Measurements from ENCODE around the gene MAGI1.
A peak's percentile ranks its signal among the peaks of the same experiment; 100 is the strongest.

MAGI1 gene

DNA sequence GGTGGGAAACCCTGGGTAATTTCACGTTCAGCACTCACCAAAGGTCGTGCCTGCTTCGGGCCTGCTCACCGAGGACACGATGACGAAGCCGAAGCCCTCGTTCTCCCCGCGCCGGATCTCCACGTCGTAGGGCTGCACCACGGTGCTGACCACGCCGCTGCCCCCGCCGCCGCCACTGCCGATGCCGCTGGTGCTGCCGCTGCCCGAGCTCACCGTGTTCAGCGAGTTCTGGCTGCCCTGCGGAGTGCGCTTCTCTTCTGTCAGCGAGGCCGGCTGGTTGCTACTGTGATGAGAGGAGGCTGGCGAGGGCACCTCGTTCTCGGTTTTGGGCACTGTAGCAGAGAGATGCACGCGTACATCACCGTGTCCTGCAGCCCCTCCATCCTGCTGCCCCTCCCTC is 659.5 kb downstream of the MAGI1 start:
- no peak for DNase-seq

DNA sequence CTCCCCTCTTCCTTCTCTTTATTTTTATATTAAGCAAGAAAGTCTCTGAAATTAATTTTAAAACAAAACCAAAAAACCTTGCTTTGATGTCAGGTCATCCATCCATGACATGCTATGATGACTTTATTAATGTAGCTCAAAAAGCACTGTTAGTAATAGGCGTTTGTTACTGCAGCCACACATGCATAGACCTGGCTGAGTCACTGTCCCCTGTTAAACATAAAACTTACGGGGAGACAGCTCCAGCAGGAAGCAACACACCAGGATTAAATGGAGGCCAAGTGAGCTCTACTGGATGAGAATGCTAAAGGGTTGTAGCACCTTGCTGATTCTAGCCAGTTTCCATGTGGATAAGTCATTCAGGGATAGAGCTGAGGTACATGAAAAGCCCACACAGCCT is 661.1 kb downstream of the MAGI1 start:
- DNase-seq = no peak

DNA sequence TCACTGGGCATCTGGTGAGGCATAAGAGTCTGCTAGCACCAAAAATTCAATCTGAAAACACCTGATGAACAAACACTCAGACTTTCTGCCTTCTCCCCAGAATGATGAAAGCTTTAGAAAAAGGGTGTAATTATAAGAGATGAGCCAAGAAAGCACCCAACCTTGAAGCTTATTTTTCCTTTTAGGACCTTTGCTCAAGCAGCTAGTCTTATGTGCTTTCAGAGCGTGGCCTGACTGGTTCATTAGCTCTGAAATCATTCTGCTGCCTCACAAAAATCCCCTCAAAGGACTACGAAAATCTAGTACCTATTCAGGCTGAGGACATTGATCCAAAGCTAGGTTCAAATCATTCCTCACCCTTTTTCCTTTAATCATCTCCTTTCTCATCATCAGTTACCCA is 662.3 kb downstream of the MAGI1 start:
- no peak for DNase-seq

DNA sequence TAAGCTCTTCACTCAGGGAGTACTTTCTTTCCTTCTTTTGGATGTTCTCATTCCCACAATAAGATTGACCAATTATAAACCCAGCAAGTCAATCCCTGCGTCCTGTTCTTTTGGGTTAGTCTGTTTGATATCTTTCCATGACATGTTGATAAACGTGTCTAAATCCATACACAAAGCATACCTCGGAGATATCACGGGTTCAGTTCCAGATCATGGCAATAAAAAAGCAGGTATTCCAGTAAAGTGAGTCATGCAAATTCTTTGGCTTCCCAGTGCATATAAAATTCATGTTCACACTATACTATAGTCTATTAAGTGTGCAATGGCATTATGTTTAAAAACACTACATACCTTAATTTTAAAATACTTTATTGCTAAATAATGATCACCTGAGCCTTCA is 667.7 kb downstream of the MAGI1 start:
- no peak for DNase-seq

DNA sequence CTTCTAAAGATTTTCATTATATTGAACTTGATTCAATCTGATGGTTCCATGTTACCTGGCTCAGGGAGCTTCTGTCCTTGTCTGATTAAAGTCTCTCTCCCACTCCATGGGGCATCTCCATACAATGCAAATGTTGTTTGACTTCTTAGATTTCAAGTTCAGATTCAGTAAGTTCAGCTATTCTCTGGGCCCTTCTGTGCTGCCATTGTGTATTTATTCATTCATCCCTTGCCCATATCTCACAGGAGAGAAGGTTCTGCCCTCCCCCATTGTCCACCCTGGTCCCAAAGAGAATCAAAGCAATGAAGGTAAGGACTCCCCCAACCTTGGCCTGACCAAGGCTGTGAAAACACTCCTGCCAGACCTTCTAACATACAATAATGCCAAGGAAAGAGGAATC is 669.9 kb downstream of the MAGI1 start:
- no peak for DNase-seq

DNA sequence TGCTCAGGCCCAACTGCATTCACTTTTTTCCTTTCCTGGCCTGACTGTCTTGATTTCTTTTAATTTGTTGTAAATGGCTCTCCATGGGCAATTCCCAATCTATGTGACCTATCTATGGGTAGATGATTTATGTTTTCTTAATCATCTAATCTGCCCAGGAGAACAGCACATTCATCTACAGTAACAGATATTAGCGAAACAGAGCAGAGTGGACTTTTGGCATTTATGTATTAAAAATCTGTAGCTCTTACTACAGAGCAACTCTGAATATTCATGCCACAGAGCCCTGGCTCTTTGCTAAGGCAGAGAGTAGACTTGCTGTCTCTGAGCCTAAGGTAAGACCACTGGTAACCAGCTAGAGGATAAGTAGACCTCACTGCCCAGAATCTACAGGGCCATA is 676.0 kb downstream of the MAGI1 start:
- no peak for DNase-seq

DNA sequence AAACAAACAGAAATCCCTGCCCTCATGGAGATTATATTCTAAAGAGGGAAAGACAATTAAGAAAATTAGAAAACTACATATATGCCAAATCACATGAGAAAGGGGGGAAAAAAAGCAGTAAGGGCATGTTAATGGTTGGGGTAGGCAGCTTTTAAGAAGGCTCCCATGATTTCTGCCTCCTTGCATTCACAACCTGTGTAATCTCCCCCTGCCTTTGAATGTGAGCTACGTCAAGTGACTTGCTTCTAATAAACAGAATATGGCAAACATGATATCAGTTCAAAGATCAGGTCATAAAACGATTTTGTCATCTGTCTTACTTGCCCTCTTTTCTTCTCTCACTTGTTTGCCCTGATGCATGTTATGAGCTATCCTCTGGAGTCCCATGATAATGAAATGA is 677.3 kb downstream of the MAGI1 start:
- DNase-seq = no peak

DNA sequence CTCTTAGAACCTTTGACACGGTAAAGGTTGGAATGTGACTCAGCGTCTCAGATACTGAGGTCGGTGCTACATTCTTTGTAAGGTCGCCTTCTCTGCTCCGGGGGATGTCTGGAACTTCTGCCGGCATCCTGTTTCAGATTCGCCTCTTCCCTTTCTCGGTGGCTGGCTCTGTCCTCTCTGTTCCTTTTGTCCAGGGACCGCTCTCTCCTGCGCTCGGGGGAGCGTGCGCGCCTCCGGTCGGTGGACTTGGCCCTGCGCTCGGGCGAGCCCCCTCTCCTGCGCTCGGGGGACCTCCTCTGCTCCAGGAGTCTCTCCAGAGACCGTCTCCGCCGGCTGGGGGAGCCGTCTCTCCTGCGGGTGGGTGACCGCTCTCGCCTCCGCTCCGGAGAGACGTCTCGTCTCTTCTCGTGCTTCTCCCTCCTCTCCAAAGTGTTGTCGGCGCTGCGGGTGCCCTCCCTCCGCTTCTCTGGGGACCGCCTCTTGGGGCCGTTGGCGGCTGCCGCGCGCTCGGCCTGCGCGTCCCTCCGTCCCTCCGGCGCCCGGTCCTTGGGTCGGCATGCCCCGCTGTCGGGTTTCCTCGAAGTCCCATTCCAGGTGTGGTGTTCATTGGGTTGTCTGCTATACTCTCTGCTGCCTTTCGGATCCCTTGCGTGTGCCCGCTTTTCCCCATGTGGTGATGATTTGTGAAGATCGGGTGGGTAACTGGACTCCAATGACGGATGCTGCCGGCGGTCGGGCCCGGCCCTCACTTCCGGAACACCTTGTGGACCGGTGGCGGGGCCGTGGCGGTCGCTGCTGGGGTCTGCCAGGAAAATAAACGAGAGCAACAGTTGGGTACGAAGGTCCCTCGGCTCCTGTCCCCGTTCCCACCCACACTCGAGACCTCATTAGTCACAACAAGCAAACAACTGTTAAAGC is 682.1 kb downstream of the MAGI1 start:
- DNase-seq = no peak

DNA sequence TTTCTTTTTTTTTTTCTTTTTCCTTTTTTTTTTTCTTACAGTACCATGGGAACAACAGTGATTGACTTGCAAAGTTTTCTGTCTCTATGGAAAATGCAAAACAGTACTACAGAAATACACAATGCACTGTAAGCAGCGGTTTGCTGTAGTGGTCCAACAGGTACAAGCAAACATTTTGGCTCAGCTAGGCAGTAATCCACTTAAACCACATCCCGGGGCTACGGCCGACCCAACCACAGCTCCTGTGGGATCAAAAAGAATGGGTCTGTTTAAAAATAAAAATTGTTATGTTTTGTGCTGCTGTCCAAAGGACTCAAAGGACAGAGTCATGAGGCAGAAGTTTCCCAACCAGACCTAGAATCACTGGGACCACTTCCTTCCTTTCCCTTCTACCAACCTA is 683.8 kb downstream of the MAGI1 start:
- DNase-seq = no peak

DNA sequence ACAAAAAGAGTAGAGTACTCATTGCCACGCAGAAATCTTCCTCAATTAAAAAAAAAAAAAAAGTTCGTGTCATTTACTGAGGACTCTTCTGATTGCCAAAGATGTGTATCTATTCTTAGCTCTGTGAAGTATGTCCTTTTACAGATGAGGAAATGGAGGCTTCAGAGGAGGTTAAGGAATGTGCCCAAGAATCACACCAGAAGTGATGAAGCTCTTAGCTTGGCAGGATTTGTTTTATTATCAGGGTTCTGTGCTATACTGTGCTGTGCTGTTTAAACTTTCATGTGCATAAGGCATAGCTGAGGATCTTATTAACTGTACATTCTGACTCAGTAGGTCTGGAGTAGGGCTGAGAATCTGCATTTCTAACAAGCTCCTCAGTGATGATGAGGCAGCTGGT is 685.8 kb downstream of the MAGI1 start:
- DNase-seq = no peak

DNA sequence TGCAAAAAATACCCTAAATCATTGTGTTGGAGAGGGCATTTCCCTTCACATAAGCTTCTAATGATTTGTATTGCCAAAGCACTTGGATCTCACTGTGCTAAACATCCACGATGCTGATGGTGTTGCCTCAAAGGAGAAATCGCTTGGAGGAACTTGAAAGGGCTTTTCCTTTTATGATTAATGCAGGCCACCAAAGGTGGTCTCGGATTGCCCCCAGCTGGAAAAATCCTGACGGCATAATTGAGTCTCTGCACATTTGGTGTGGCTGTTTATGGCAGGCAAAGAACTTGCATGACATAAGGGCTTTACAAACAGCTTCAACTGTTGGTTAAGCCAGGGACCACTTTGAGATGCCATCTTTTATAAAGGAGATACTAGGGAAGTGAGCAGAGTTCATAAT is 687.0 kb downstream of the MAGI1 start:
- DNase-seq = no peak

DNA sequence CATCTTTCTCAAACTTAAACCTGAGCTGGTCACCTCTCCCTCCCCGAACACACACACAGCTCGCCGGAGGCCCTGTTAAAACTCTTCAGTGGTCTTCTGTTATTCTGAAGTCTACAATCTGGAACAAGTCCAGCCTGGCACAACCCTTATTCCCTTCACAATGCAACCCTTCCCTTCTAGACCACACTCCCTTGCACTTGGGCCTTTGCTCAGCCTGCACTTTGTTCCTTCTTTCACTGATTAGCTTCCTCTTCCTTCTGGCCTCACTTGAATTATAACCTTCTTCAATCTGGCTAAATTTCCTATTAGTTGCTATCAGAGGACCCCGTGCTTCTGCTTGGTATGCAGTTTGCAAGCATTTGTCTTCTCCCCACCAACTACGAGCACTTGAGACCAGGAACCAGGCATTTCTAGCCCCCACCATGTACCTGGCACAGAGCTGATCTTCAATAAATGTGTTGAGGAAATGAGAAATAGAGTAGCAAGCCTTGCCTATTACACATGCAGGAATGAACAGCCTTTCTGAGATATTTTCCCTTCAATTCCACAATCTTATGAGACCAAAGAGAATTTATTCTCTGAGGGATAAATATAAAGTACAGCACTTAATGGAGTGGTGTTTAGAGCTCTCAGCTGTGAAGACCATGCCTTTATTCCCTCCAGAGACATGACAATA is 687.8 kb downstream of the MAGI1 start:
- DNase-seq = no peak

DNA sequence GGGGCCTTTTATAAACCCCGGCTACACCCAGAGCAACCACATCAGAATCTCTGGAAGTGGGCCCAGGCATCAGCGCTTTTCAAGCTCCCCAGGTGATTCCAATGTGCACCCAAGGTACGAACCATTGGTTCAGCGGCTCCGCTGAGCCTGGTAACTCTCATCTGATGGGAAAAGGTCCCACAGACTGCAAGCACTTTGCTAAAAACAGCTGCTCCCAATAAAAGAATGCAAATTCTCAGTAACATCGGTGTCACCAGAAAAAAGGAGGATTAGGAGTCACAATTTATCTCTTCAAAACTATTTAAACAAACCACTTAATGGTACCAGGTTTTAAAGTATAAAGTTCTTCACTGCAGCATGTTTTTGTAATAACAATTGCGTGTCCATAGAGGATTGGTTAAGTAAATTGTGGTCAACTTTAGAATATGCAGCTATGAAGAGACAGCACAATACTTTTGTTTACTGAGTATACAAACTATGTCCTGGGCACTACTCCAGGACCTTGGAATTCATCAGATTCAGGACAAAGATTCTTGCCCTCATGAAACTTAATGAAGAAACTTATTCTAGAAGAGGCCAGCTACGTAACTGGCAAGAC is 690.2 kb downstream of the MAGI1 start:
- DNase-seq = no peak

DNA sequence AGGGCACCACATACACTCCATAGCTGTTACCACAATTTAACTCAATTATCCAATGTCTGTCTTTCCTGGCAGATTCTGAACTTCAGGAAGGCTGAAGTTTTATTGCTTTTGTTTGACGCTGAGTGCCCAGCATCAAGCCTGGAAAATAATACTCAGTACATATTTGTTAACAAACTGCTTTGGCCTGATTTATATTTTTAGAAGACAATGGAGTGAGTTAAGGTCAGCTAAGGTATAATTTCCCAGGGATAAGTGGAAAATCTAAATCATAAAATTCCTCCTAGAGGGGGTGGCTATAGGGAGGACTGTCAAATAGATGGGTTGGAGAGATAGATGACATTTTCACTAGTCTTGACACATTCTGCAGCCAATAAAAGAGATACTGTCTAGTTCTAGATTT is 691.6 kb downstream of the MAGI1 start:
- DNase-seq = no peak

DNA sequence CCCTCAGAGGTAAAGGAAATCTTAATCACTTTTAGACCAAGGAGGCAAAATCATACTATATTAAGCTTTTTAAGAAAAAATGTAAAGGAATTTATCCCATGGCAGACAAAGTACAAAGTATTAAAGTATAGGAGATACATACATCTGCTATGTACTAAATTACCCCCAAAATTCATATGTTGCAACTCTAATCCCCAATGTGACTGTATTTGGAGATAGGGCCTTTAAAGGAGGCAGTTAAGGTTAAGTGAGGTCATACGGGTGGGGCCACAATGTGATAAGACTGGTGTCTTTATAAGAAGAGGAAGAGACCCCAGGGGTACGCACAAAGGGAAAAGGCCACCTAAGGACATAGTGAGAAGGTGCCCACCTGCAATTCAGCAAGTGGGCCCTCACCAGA is 693.9 kb downstream of the MAGI1 start:
- no peak for DNase-seq

DNA sequence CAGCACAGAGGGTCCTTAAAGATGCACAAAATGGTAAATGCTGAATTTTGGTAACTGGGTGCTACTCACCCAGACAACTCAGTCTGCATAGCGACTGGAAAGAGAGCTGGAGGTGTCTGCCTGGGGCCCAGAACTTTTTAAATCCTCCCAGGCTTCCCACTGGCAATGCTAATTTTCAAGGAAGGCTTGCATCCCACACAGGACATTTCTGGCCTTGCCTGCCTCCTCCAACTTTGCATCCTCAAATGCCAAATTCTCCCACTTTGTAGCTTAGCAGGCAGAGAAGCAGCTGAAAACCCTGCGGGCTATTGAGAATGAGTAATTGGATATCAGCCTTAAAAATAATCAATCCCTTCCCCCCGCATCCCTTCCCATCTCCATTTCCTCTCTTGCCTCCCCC is 694.3 kb downstream of the MAGI1 start:
- no peak for DNase-seq

DNA sequence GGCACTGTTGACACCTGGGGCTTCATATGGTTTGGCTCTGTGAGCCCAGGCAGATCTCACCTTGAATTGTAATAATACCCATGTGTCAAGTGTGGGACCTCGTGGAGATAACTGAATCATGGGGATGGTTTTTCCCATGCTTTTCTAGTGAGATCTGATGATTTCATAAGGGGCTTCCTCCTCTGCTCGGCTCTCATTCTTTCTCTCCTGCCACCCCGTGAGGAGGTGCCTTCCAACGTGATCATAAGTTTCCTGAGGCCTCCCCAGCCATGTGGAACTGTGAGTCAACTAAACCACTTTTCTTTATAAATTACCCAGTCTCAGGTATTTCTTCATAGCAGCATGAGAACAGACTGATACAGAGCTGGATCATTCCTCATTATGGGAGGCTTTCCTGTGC is 695.0 kb downstream of the MAGI1 start:
- peak; percentile 45 for DNase-seq

DNA sequence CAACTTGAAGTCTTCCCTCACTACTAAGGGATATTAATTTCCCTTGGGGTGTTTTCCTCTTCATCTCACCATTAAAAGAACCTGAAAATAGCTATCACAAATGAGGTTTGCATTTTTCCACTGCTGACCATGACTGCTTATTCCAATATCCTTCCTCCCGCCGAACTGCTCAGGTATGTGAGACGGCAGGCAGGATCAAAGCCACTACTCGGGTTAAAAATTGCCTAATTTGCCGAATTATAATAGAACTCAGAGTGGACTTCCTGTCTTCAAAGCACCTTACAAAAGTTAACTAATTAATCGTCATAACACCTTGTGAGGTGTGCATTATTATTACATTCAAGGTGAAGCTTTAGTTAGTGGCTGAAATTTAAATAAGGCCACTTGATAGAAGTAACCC is 695.7 kb downstream of the MAGI1 start:
- no peak for DNase-seq

DNA sequence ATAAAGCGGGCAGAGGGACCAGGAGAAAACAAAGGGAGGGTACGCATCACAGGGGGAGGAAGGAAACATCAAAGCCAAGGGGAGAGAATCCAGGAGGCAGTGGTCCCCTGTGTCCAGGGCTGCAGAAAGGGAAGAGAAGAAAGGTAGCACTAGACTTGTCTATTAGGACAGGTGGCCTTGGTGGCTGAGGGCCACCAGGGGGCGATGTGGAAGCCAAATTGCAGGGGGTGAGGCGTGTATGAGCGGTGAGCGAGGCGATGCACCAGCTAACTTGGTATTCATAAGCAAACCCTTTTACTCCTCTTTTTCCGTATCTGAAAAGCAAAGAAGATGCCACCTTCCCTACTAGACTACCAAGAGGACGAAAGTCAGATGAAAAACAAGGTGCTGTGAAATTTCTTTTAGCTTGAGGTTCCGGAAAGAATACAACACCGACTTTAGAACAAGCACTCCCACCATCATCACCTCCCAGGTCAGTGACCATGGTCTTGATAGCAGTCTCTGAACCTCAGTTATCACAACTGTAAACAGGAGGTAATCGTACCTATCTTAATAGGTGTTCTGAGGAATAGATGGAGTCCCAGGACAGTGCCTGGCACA is 696.5 kb downstream of the MAGI1 start:
- DNase-seq = peak; percentile 24

DNA sequence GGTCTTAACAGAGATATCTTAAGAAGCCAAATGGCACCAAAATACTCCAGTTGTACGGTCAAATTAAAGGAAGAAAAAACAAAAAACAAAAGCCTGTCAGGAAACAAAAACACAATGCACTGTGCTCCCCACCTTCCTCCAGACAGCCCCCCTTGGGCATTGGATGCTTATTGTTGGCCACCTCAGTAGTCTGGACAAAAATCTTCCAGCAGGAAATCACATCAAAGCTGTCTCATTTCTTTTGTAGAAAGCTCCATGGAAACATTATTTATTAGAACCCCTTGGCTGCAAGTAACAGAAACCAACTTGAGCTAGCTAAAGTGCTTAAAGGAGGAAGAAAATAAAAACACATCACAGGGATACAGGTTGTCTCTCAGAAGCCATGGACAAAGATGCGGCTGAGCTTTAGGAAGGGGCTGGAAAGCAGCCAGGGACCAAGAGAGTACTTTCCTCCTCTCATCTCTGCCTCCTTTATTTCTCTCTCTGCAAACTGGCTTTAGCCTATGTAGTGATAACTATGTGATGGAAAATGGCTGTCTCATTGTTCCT is 699.5 kb downstream of the MAGI1 start:
- no peak for DNase-seq

DNA sequence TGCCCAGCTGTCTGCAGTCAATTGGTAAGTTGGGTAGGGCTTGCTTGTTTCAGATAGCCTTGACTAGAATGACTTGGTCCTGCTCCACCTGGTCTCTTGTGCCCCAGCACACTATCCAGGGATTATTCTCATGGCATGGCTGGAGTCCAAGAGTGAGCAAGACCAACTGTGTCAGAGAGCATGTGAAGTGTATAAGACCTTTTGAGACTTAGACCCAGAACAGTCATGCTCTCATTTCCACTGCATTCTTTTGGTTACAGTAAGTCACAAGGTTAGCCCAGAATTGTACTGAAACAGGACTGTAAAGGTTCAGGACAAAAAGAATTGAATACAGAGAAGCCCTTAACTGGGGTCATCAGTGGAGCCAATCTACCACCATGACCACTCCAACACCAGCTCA is 700.1 kb downstream of the MAGI1 start:
- no peak for DNase-seq

DNA sequence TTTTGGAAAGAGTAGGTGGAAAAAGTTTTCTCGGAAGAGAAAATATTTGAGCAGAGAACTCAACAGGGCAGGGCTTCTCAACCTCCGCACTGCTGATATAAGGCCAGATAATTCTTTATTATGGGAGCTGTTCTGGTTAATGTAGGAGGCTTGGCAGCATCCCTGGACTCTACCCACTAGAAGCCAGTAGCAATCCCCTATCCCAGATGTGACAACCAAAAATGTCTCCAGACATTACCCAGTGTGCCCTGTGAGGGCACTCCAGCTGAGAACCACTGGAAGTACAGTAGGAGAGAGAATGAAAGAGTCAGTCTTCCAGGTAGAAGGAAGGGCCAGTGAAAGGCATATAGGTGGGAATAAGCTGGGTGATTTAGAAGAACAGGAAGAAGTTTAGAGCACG is 703.1 kb downstream of the MAGI1 start:
- DNase-seq = no peak

DNA sequence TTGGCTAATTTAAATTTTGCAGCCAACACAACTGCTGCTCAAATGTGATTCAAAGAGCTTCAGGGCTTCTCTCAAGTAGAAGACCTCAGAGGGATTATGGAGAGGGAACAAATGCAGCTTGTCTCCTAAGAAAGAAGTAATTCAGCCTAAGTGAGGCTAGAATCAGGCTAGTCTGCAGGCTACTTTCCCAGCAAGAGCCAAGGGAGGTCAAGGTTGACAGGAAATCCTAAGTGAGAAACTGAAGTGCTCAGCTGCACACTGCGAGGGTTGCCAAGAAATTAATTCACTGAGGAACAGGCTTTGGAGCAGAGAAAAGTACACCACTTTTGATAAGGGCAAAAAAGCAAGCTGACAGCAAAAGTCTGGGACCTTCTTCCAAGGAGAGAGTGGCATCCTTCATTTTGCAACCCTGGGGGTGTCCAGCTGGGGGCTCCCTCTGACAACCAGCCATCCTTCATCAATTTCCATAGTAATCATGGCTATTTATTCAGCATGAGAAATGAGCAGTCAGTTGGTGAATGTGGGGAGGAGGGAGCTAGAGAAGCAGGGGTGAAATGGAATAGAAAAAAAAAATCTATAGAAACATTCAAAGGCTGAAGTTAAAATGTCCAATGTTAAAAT is 704.6 kb downstream of the MAGI1 start:
- no peak for DNase-seq
